IMR-90 (cell line): Measurements from ENCODE around the gene VTCN1. TPM values are rescaled to one million over a fixed set of nuclear protein-coding genes. Genes with fewer than 3 reads are reported as not detected.

Experiments
- ATAC-seq: fragments of 200-7000 bp; cut with Tn5 transposase; 2 replicates; pipeline ENCODE4 v1.9.1; 2020; ENCODE audit warnings: low read depth, mild to moderate bottlenecking, moderate library complexity
- BruUV-seq: library from RNA; stranded (reverse); fragments of 400-500 nt; replicated peaks from 2 replicates; lab custom pipeline; 2021; lab: Mats Ljungman, UMichigan
- CTCF ChIA-PET: fragments of 300-600 bp; formaldehyde crosslinking; extraction: SDS; loops from one replicate; lab custom pipeline; 2021; ENCODE audit warnings: antibody characterized with exemption; lab: Yijun Ruan, JAX
- POLR2A ChIA-PET: fragments of 300-600 bp; sonication (Branson Sonifier 250); formaldehyde crosslinking; loops from one replicate; lab custom pipeline; 2022; ENCODE audit warnings: antibody characterized with exemption; ENCODE audit not compliant: unreplicated experiment; lab: Charles Lee
- DNase-seq: peaks from one replicate; pipeline ENCODE4 v3.0.0; 2013
- H2AFZ ChIP-seq: replicated peaks from 2 replicates; pipeline ENCODE3; 2013; ENCODE audit warnings: low read length, mild to moderate bottlenecking; ENCODE audit not compliant: poor library complexity
- H2AK5ac ChIP-seq: 2 replicates; pipeline ENCODE4 v1.6.1; 2013; ENCODE audit warnings: low read depth, low read length, inconsistent platforms
- H2AK9ac ChIP-seq: replicated peaks from 2 replicates; pipeline ENCODE3; 2013; ENCODE audit warnings: mild to moderate bottlenecking, low read depth, low read length, moderate library complexity; ENCODE audit not compliant: poor library complexity
- H2BK120ac ChIP-seq: 2 replicates; pipeline ENCODE4 v1.6.1; 2013; ENCODE audit warnings: low read depth, low read length, inconsistent platforms
- H2BK15ac ChIP-seq: 3 replicates; pipeline ENCODE4 v1.6.1; 2013; ENCODE audit warnings: low read depth, low read length, inconsistent platforms
- H2BK20ac ChIP-seq: 2 replicates; pipeline ENCODE4 v1.6.1; 2013; ENCODE audit warnings: low read depth, mild to moderate bottlenecking, inconsistent platforms, low read length, moderate library complexity
- H2BK5ac ChIP-seq: 2 replicates; pipeline ENCODE4 v1.6.1; 2013; ENCODE audit warnings: mild to moderate bottlenecking, low read depth, low read length, inconsistent platforms; ENCODE audit not compliant: poor library complexity, severe bottlenecking
- H3K14ac ChIP-seq: replicated peaks from 2 replicates; pipeline ENCODE4 v1.6.1; 2013; ENCODE audit warnings: low read depth, low read length, inconsistent platforms
- H3K18ac ChIP-seq: 2 replicates; pipeline ENCODE4 v1.6.1; 2013; ENCODE audit warnings: low read depth, low read length, control low read depth
- H3K23ac ChIP-seq: 2 replicates; pipeline ENCODE4 v1.6.1; 2013; ENCODE audit warnings: low read depth, low read length, inconsistent platforms
- H3K27ac ChIP-seq: 2 replicates; pipeline ENCODE4 v1.5.1; 2013; ENCODE audit warnings: mild to moderate bottlenecking, control low read depth, low read length; ENCODE audit not compliant: insufficient read depth
- H3K27me3 ChIP-seq: 2 replicates; pipeline ENCODE4 v1.6.1; 2013; ENCODE audit warnings: low read length; ENCODE audit not compliant: control insufficient read depth, insufficient read depth
- H3K36me3 ChIP-seq: 2 replicates; pipeline ENCODE4 v1.6.1; 2013; ENCODE audit warnings: low read length, mixed read lengths; ENCODE audit not compliant: control insufficient read depth, insufficient read depth
- H3K4ac ChIP-seq: 2 replicates; pipeline ENCODE4 v1.6.1; 2013; ENCODE audit warnings: low read depth, low read length, inconsistent platforms
- H3K4me1 ChIP-seq: 2 replicates; pipeline ENCODE4 v1.6.1; 2013; ENCODE audit warnings: low read length, mixed read lengths; ENCODE audit not compliant: control insufficient read depth, insufficient read depth
- H3K4me2 ChIP-seq: 2 replicates; pipeline ENCODE4 v1.6.1; 2013; ENCODE audit warnings: low read depth, mild to moderate bottlenecking, control low read depth, low read length, moderate library complexity
- H3K4me3 ChIP-seq: 2 replicates; pipeline ENCODE4 v1.5.1; 2013; ENCODE audit warnings: low read depth, mild to moderate bottlenecking, control low read depth, low read length, moderate library complexity; ENCODE audit not compliant: insufficient read depth
- H3K56ac ChIP-seq: 2 replicates; pipeline ENCODE4 v1.6.1; 2013; ENCODE audit warnings: low read length, inconsistent platforms; ENCODE audit not compliant: insufficient read depth; ENCODE audit errors: extremely low read depth
- H3K79me1 ChIP-seq, 2 experiments: 2 replicates each; pipeline ENCODE4 v1.6.1; 2013; ENCODE audit warnings: low read length in 2 of 2, inconsistent platforms in 1 of 2, low read depth in 1 of 2
- H3K9ac ChIP-seq: 2 replicates; pipeline ENCODE4 v1.6.1; 2013; ENCODE audit warnings: low read depth, low read length, control low read depth
- H3K9me1 ChIP-seq: 2 replicates; pipeline ENCODE4 v1.6.1; 2013; ENCODE audit warnings: low read length, inconsistent platforms; ENCODE audit not compliant: insufficient read depth
- H3K9me3 ChIP-seq: 2 replicates; pipeline ENCODE4 v1.6.1; 2013; ENCODE audit warnings: low read length; ENCODE audit not compliant: control insufficient read depth, insufficient read depth
- H4K20me1 ChIP-seq: 2 replicates; pipeline ENCODE4 v1.6.1; 2013; ENCODE audit warnings: low read length, inconsistent platforms; ENCODE audit not compliant: insufficient read depth
- H4K5ac ChIP-seq: 2 replicates; pipeline ENCODE4 v1.6.1; 2013; ENCODE audit warnings: mild to moderate bottlenecking, low read depth, low read length, control low read depth
- H4K8ac ChIP-seq, 2 experiments: 2 replicates each; pipeline ENCODE4 v1.6.1; 2013; ENCODE audit warnings: low read depth in 2 of 2, low read length in 2 of 2, control low read depth in 1 of 2, inconsistent platforms in 1 of 2
- H4K91ac ChIP-seq: 2 replicates; pipeline ENCODE4 v1.6.1; 2013; ENCODE audit warnings: low read depth, low read length, inconsistent platforms; ENCODE audit not compliant: insufficient read depth
- BHLHE40 ChIP-seq: fragments of 150-350 bp; IDR thresholded peaks from 2 replicates; pipeline ENCODE4 v1.6.1; 2016; ENCODE audit warnings: mild to moderate bottlenecking, low read depth, low read length
- CEBPB ChIP-seq: IDR thresholded peaks from 2 replicates; pipeline ENCODE4 v1.6.1; 2012; ENCODE audit warnings: low read depth, low read length, improper control_type of control experiment
- CHD1 ChIP-seq: IDR thresholded peaks from 2 replicates; pipeline ENCODE4 v1.6.1; 2012; ENCODE audit warnings: low read depth, low read length, improper control_type of control experiment
- FOS ChIP-seq: fragments of 150-350 bp; IDR thresholded peaks from 2 replicates; pipeline ENCODE4 v1.6.1; 2016; ENCODE audit warnings: low read depth, low read length
- MXI1 ChIP-seq: IDR thresholded peaks from 2 replicates; pipeline ENCODE4 v1.6.1; 2012; ENCODE audit warnings: low read depth, mild to moderate bottlenecking, low read length, moderate library complexity, borderline replicate concordance
- NFE2L2 ChIP-seq: fragments of 150-350 bp; IDR thresholded peaks from 2 replicates; pipeline ENCODE4 v1.6.1; 2016; ENCODE audit warnings: low read depth, mild to moderate bottlenecking, low read length
- POLR2A ChIP-seq: IDR thresholded peaks from 2 replicates; pipeline ENCODE4 v1.6.1; 2012; ENCODE audit warnings: mild to moderate bottlenecking, low read depth, low read length
- RAD21 ChIP-seq: IDR thresholded peaks from 2 replicates; pipeline ENCODE4 v1.6.1; 2012; ENCODE audit warnings: low read length, improper control_type of control experiment
- SMC3 ChIP-seq: fragments of 150-350 bp; IDR thresholded peaks from 2 replicates; pipeline ENCODE4 v1.6.1; 2016; ENCODE audit warnings: low read depth, mild to moderate bottlenecking, antibody characterized with exemption, low read length, moderate library complexity
- WGBS, 2 experiments: methylation state at CpG; one replicate each; pipeline versions ENCODE4 v1.1.5 to v1.1.7; 2013; ENCODE audit warnings: missing lambda C conversion rate in 2 of 2; ENCODE audit not compliant: insufficient read length in 1 of 2; ENCODE audit errors: extremely low coverage in 2 of 2; 5-methylcytosine and 5-hydroxymethylcytosine counted together
- dilution Hi-C: fragments of 300-500 bp; cut with HindIII; formaldehyde crosslinking; loops from one replicate; pipeline ENCODE4 v1.14.3; 2018; ENCODE audit warnings: low sequenced_read_pairs; ENCODE audit not compliant: unreplicated experiment
- in situ Hi-C: fragments of 300-500 bp; cut with MboI; formaldehyde crosslinking; loops from 3 replicates; pipeline ENCODE4 v1.14.3; 2019; ENCODE audit warnings: low sequenced_read_pairs, inconsistent platforms, mixed read lengths
- intact Hi-C: fragments of 100-400 bp; cut with micrococcal nuclease; formaldehyde crosslinking; loops from 2 replicates; pipeline ENCODE4 v1.10.0; 2022
- polyA plus RNA-seq, 3 experiments: library from polyadenylated mRNA; depleted of rRNA; stranded (reverse); fragments of >200 nt; gene quantifications; 2 replicates each; pipeline ENCODE4 v1.2.3, GENCODE V29; 2012; ENCODE audit warnings: low replicate concordance in 1 of 3
- total RNA-seq: library from RNA; depleted of rRNA; stranded (reverse); fragments of >200 nt; gene quantifications from 2 replicates; pipeline ENCODE4 v1.2.3, GENCODE V29; 2012
- TF ChIP-seq, protein P1 (sequence below): conservative IDR thresholded peaks from 2 replicates; pipeline ENCODE4 v1.5.1; 2012; ENCODE audit warnings: mild to moderate bottlenecking, low read depth, low read length, improper control_type of control experiment

The VTCN1 gene
- total and polyA plus RNA-seq, 2 of the 4 experiments (the other 2 are of a cell fraction) = not detected

DNA sequence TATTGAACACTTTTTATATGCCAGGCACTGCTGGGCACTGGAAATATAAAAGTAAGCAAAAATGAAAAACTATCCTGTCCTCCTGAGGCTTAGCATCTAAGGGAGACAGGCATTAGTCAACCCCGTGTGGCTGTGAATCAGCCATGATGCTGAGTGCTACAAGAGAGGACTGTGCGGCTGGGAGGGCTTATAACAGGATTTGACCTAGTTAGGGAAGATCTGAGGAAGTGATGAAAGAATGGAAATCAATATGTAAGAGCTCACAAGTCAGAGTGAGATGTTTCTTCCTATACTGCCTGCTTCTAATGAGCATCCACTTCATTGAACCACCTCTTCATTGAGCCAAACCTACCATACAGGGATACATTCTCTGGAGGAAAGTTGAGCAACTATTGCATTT, 104.2 kb downstream of the VTCN1 start:
- Histone ChIP-seq H3K23ac (no peak overlapping the region), H2AFZ (no peak overlapping the region), H4K8ac (no peak overlapping the region), H3K56ac (no peak overlapping the region), H3K36me3 (peaks cover 5% of the 10 kb centered on the region), H3K9me3 (no peaks in the 10 kb centered on the region), H2AK9ac (no peak overlapping the region), H4K20me1 (no peaks in the 10 kb centered on the region), H3K27me3 (no peaks in the 10 kb centered on the region), H3K14ac (no peak overlapping the region), H3K79me1 (no peaks in the 10 kb centered on the region), H3K18ac (no peak overlapping the region), H2BK15ac (no peak overlapping the region), H3K9me1 (no peaks in the 10 kb centered on the region), H3K9ac (no peak overlapping the region), H2AK5ac (no peak overlapping the region), H3K4me3 (no peak overlapping the region), H2BK20ac (no peak overlapping the region), H3K4ac (no peak overlapping the region), H4K5ac (no peak overlapping the region), H3K4me1 (no peaks in the 10 kb centered on the region), H2BK120ac (no peak overlapping the region), H3K27ac (no peak overlapping the region), H2BK5ac (no peak overlapping the region), H3K4me2 (no peak overlapping the region), H4K91ac (no peak overlapping the region)
- in situ Hi-C loops (no loop called here), dilution Hi-C loops (no loop called here), intact Hi-C loops (no loop called here)
- CTCF ChIA-PET = no interaction called here
- ATAC-seq (no peak), DNase-seq (no peak)
- 86% methylated on average over 1 of the region's 2 CpGs; no CpG with 5 or more reads in 1 of the 2 experiments for WGBS, 2 experiments
- no peak for TF ChIP-seq POLR2A
- TF ChIP-seq NFE2L2 = no peak
- TF ChIP-seq MXI1 = no peak
- no peak for TF ChIP-seq CEBPB
- TF ChIP-seq SMC3 = no peak
- TF ChIP-seq RAD21 = no peak
- no peak for TF ChIP-seq CHD1
- TF ChIP-seq, protein P1, sequence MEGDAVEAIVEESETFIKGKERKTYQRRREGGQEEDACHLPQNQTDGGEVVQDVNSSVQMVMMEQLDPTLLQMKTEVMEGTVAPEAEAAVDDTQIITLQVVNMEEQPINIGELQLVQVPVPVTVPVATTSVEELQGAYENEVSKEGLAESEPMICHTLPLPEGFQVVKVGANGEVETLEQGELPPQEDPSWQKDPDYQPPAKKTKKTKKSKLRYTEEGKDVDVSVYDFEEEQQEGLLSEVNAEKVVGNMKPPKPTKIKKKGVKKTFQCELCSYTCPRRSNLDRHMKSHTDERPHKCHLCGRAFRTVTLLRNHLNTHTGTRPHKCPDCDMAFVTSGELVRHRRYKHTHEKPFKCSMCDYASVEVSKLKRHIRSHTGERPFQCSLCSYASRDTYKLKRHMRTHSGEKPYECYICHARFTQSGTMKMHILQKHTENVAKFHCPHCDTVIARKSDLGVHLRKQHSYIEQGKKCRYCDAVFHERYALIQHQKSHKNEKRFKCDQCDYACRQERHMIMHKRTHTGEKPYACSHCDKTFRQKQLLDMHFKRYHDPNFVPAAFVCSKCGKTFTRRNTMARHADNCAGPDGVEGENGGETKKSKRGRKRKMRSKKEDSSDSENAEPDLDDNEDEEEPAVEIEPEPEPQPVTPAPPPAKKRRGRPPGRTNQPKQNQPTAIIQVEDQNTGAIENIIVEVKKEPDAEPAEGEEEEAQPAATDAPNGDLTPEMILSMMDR = no peak
- no peak for TF ChIP-seq BHLHE40
- TF ChIP-seq FOS = no peak
- no TSS peak for BruUV-seq
- POLR2A ChIA-PET = no interaction called here
